Endothelial cell of coronary artery (primary cell): ENCODE measurements around the gene MED25. TPM values are rescaled to one million over a fixed set of nuclear protein-coding genes. Genes with fewer than 3 reads are reported as not detected.

Experiments
- total RNA-seq: library from RNA; depleted of rRNA; stranded (reverse); fragments of >200 nt; gene quantifications from 2 replicates; pipeline ENCODE4 v1.2.3, GENCODE V29; 2014

Gene MED25
- 11.9 and 15.3 TPM in 2 replicates for total RNA-seq

DNA sequence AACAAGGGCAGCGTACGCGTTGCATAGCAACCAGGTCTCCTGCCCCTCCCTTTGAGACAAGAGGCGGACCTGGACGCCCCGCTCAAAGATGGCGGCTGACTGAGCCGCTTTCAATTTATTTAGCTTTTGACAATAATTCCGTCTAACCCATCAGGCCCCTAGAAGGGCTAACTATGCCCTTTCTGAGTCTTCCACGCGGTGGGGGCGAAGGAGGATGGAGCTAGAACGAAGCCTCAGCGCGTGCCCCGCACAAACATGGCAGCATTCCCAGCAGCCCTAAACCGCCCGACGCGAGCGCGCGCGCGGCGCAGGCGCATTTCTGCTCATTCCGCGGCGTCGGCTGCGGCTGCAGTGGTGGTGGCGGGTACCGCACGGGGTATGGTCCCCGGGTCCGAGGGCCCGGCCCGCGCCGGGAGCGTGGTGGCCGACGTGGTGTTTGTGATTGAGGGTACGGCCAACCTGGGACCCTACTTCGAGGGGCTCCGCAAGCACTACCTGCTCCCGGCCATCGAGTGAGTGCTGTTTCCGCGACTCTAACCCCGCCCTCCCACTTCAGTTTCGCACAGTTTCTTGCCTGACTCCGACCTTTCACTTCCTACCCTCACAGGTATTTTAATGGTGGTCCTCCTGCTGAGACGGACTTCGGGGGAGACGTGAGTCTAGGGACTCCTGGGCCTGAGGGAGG lies at the start of gene MED25:
Gene MED25 (plus strand): TSS at position 326 of the 685 bp plus-strand sequence. CDS start 53 bp downstream, at position 379.

DNA sequence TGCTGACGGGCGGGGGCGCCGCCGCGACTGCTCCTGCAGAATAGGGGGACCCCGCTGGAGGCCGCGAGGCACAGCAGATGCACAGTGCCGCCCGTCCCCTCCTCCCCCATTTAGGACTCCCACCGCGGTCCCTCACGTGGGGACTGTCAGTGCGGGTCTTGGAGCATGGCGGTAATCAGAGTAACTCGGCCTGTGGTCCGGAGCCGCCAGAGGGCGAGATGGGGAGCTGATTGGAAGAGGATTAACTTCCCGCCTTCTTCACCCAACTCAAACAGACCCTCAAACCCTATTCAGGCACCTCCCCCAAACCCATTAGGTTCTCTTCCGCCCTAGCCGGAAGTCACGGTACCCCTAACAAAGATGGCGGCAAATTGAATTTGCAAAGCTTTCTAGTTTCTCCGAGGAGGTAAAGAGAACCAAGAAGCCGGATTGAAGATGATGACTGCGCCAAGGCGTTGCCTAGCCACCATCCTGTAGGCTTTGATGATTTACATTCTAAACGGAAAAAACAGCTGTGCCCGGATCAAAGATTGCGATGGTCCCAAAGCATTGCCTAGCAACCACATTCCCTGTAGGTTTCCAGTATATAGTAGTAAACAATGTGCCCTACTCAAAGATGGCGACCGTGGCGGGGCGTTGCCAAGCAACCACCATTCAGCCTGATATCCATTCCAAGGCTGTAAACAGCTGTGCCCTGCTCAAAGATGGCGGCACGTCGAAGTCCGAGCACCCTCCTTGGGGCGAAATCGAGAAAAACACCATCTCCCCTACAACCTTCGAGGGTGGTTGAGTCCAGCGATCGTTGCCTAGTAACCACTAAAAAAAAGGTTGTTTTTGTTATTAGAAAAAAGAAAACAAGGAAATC lies 4.9 kb upstream of the MED25 start, which contains the start of gene FUZ:
Gene FUZ (minus strand): TSS at position 296 of the 865 bp plus-strand sequence. CDS start 186 bp downstream, at position 110.

DNA sequence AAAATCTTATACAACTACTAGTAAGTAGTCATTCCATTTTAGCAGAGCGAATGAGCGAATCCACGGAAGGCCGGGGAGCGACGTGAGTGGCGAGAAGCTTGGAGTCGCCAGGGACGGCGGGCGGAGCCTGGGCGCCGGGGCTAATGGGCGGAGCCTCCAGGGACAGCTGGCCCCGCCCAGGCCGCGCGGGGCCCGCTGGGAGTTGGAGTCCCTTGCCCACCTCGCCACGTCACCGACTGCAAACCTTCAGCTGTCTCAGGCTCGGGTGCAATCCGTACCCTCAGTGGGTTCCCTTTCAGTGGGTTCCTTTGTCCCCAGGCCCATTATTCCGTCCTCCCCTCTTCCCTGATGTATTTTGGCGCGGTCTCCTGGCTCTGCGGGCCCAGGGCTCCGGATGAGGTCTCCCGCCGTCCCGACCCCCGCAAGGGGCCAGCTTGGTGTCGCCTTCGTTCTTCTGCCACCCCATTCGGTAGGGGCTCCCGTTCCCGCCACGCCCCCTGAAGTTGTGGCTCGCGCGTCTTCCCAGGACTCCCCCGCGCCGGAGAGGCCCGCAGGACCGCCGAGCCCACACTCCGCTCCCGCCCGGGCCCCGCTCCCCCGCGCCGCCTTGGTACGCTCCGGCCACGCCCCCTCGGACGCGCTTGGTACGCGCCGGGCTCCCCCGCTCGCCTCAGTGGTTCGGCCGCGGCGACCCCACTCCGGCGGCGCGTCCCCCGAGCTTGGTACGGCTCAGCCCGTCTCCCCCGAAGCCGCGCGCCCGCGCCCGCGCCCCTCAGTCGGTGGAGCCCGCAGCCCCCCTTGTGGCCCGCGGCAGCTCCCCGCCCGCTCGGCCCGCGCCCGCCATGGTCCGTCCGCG lies 32.6 kb downstream of the MED25 start, which contains the start of gene PTOV1:
Gene PTOV1 (plus strand): TSS at position 673 of the 856 bp plus-strand sequence.

DNA sequence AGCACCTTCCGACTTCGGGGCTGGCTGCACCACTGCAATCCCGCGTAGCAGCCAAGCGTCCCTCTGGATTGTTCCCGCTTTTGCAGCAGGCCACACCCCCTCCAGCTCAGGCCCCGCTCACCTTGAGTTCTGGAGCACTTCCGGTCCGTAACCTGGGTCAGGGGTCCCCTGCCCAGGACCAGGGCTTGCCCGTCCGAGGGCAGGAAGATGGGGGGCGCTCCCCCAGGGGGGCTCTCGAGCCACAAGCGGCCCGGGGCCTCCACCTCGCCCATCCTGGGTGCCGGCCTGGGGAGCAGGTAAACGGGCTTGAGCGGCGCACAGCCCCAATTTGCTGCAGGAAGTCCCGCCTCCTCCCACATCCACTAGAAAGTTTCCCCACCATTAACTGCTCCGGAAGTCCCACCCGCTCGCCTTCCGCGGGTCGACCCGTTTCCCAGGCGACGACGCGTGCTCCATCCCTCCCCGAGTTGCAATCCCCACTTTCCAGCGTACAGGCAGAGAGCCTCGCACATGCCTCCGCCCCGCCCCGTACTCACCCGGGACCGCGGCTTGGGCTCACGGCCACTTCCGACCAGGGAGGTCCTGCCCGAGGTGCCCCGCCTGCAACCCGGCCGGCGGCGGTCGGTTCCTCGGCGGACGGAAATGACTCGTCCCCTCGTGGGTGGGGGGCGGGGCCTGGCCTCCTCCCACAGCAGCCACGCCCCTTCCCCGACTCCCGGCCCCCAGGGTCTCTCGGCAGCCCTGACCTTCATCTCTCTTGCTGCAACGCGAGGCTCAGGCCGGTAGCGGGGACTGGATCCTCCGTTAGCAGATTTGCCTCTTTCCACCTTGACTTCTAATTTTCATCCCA lies 49.1 kb downstream of the MED25 start, which contains the start of gene PNKP:
Gene PNKP (minus strand): TSS at position 644 of the 850 bp plus-strand sequence. CDS start 372 bp downstream, at position 272.

DNA sequence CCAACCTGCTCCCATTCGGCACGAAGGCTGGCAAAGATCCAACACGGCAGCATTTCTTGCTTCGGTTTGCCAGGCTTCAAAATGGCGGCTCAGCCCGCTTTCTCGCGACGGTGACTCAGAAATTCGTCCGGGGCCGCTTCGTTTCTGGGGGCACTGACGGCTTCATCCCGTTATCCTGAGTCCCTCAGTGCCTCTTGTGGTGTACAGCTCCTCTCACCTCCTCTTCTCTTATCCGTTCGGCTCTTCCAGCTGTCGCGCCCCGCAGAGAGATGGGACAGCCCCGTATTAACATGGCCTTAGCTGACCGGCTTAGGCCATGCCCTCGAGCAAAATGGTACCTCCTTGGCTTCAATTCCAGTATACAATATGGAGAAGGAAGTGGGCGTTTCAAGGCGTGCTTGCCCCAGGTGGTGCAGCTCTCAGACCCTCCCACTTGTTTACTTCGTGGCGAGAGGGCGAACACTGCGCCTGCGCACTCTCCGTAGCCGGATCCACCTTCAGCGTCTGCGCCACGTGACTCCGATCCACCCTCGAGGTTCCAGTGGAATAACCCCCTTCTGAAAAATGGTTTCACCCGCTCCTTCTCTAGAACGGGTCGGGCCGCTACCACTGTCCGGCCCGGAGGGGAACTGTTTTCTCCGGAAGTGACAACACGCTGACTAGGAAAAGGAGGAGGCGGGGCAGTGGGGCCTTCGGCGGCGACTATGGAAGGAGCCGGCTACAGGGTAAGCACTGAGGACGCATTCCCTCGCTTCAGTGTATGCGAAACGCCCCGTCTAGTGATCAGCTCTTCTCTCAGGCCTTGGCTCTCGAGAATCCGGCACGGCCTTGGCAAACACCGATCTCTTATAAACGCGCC lies 59.2 kb downstream of the MED25 start, which contains the start of the genes AKT1S1 and TBC1D17:
Gene AKT1S1 (minus strand): TSS at position 336 of the 859 bp plus-strand sequence. CDS start 4,060 bp downstream, outside the sequence.
Gene TBC1D17 (plus strand): TSS at position 683 of the 859 bp plus-strand sequence. CDS start 22 bp downstream, at position 705.

Other genes starting within 250 kb of the MED25 start
- gene NOSIP, start 237.7 kb upstream of the MED25 start, total RNA-seq, result 128 and 141 TPM in 2 replicates
- gene PRRG2, start 237.0 kb upstream of the MED25 start, total RNA-seq, result 1.4 and 4.2 TPM in 2 replicates
- gene PRR12, start 227.1 kb upstream of the MED25 start, total RNA-seq, result 1.8 and 3.6 TPM in 2 replicates
- 26.4 and 63.0 TPM in 2 replicates for gene RRAS, start 178.1 kb upstream of the MED25 start, total RNA-seq
- gene SCAF1, start 176.1 kb upstream of the MED25 start, total RNA-seq, result 10.0 and 14.0 TPM in 2 replicates
- gene IRF3, start 152.4 kb upstream of the MED25 start, total RNA-seq, result 53.0 and 68.9 TPM in 2 replicates
- gene BCL2L12, start 152.4 kb upstream of the MED25 start, total RNA-seq, result 5.4 and 6.0 TPM in 2 replicates
- gene PRMT1, start 141.0 kb upstream of the MED25 start, total RNA-seq, result 484 and 610 TPM in 2 replicates
- gene ADM5, start 128.7 kb upstream of the MED25 start, total RNA-seq, result 0.47 and 0.54 TPM in 2 replicates
- 15.3 and 16.9 TPM in 2 replicates for gene CPT1C, start 127.2 kb upstream of the MED25 start, total RNA-seq
- 0.09 TPM in 1 of 2 replicates, not detected in the other for gene TSKS, start 55.0 kb upstream of the MED25 start, total RNA-seq
- gene AP2A1, start 51.3 kb upstream of the MED25 start, total RNA-seq, result 54.7 and 63.5 TPM in 2 replicates
- 13.9 and 25.0 TPM in 2 replicates for gene FUZ, start 5.0 kb upstream of the MED25 start, total RNA-seq
- gene PTOV1, start 32.9 kb downstream of the MED25 start, total RNA-seq, result 54.4 and 80.2 TPM in 2 replicates
- gene PNKP, start 49.3 kb downstream of the MED25 start, total RNA-seq, result 36.7 and 47.2 TPM in 2 replicates
- 7.6 and 9.1 TPM in 2 replicates for gene AKT1S1, start 59.1 kb downstream of the MED25 start, total RNA-seq
- 4.7 and 5.1 TPM in 2 replicates for gene TBC1D17, start 59.4 kb downstream of the MED25 start, total RNA-seq
- gene IL4I1, start 78.6 kb downstream of the MED25 start, total RNA-seq, result 3.2 and 3.5 TPM in 2 replicates
- 2.7 and 4.0 TPM in 2 replicates for gene ATF5, start 110.9 kb downstream of the MED25 start, total RNA-seq
- 27.9 and 28.4 TPM in 2 replicates for gene NUP62, start 111.2 kb downstream of the MED25 start, total RNA-seq
- gene SIGLEC11, start 142.9 kb downstream of the MED25 start, total RNA-seq, result 0.09 TPM in 1 of 2 replicates, not detected in the other
- gene VRK3, start 207.1 kb downstream of the MED25 start, total RNA-seq, result 16.5 and 19.1 TPM in 2 replicates
- gene ZNF473, start 207.7 kb downstream of the MED25 start, total RNA-seq, result 4.9 and 5.2 TPM in 2 replicates